HG02610 (cell line): ENCODE data around the gene BCAS1.

Source experiments
- ATAC-seq: cut with Tn5 transposase; IDR thresholded peaks from one replicate; pipeline ENCODE4 v1.9.1; 2021; ENCODE audit warnings: mild to moderate bottlenecking, moderate library complexity; ENCODE audit not compliant: unreplicated experiment

BCAS1 gene

GRCh38 chr20:54103762-54104600 is 33.6 kb upstream of the BCAS1 start:
- ATAC-seq, result no peak

GRCh38 chr20:54103067-54103761 is 32.8 kb upstream of the BCAS1 start:
- ATAC-seq, result peak; percentile 83

GRCh38 chr20:54102543-54102942 is 32.1 kb upstream of the BCAS1 start:
- no peak for ATAC-seq

GRCh38 chr20:54100563-54100962 is 30.2 kb upstream of the BCAS1 start:
- no peak for ATAC-seq

- ATAC-seq, result no peak
These were observed 29.5 kb upstream of the BCAS1 start for GRCh38 chr20:54099894-54100293.

- ATAC-seq, result no peak
These were observed 27.7 kb upstream of the BCAS1 start for GRCh38 chr20:54098047-54098446.

GRCh38 chr20:54097236-54097529 is 26.8 kb upstream of the BCAS1 start:
- ATAC-seq, result no peak

GRCh38 chr20:54095824-54096223 is 25.4 kb upstream of the BCAS1 start:
- ATAC-seq, result no peak

- ATAC-seq, result no peak
These were observed 23.8 kb upstream of the BCAS1 start for GRCh38 chr20:54094268-54094580.

- ATAC-seq, result no peak
These were observed 23.3 kb upstream of the BCAS1 start for GRCh38 chr20:54093423-54094267.

- no peak for ATAC-seq
These were observed 21.6 kb upstream of the BCAS1 start for GRCh38 chr20:54092021-54092420.

GRCh38 chr20:54091120-54091480 is 20.7 kb upstream of the BCAS1 start:
- ATAC-seq, result no peak

- no peak for ATAC-seq
These were observed 20.1 kb upstream of the BCAS1 start for GRCh38 chr20:54090230-54091119.

- no peak for ATAC-seq
These were observed 18.0 kb upstream of the BCAS1 start for GRCh38 chr20:54088430-54088829.

- no peak for ATAC-seq
These were observed 16.2 kb upstream of the BCAS1 start for GRCh38 chr20:54086507-54087039.

GRCh38 chr20:54085910-54086309 is 15.5 kb upstream of the BCAS1 start:
- no peak for ATAC-seq

- no peak for ATAC-seq
These were observed 15.0 kb upstream of the BCAS1 start for GRCh38 chr20:54085425-54085824.

GRCh38 chr20:54084727-54085388 is 14.5 kb upstream of the BCAS1 start:
- no peak for ATAC-seq

- no peak for ATAC-seq
These were observed 13.8 kb upstream of the BCAS1 start for GRCh38 chr20:54084193-54084592.

- peak; percentile 48 for ATAC-seq
These were observed 13.1 kb upstream of the BCAS1 start for GRCh38 chr20:54083459-54083858.
